ENCODE measurements around the gene ORMDL2.

Gene ORMDL2

GRCh38 chr12:55827806-55828205, 10.0 kb downstream of the ORMDL2 start:
- H3K27ac ChIP-seq (ENCODE audit: low read depth, low read length), result peak overlapping the region; percentile 78
- no peaks in the 10 kb centered on the region for H4K20me1 ChIP-seq (ENCODE audit: control insufficient read depth, insufficient read depth, low read depth, low read length)
- H3K79me2 ChIP-seq (ENCODE audit: control insufficient read depth, low read length), result peaks cover 74% of the 10 kb centered on the region
- peaks cover 60% of the 10 kb centered on the region for H3K36me3 ChIP-seq (ENCODE audit: control insufficient read depth, low read length)
- H3K27me3 ChIP-seq (ENCODE audit: control insufficient read depth, low read length), result no peaks in the 10 kb centered on the region
- no peaks in the 10 kb centered on the region for H3K9me2 ChIP-seq (replicated peaks; ENCODE audit: control insufficient read depth, low read length)
- peak overlapping the region; percentile 96 for H3K4me3 ChIP-seq (ENCODE audit: low read length)
- TF ChIP-seq CTCF (IDR thresholded peaks at IDR 0.05; ENCODE audit: low read depth, low read length, poor library complexity, severe bottlenecking) (no peak), EZH2phosphoT487 (IDR thresholded peaks at IDR 0.05; ENCODE audit: borderline replicate concordance, low read length) (no peak)
- peak overlapping the region; percentile 93 for H3K4me2 ChIP-seq (ENCODE audit: low read length)
- no peaks in the 10 kb centered on the region for H3K9me3 ChIP-seq (ENCODE audit: control insufficient read depth, insufficient read depth, low read length)
- H3K4me1 ChIP-seq (ENCODE audit: control insufficient read depth, low read length), result peaks cover 48% of the 10 kb centered on the region
- peaks cover 34% of the 10 kb centered on the region for H3F3A ChIP-seq (ENCODE audit: control insufficient read depth, insufficient read depth)

- Histone ChIP-seq H3K4me2 (ENCODE audit: low read length) (peak overlapping the region; percentile 93), H4K20me1 (ENCODE audit: control insufficient read depth, insufficient read depth, low read depth, low read length) (no peaks in the 10 kb centered on the region), H3K27me3 (ENCODE audit: control insufficient read depth, low read length) (no peaks in the 10 kb centered on the region), H3K27ac (ENCODE audit: low read depth, low read length) (peak overlapping the region; percentile 78), H3K36me3 (ENCODE audit: control insufficient read depth, low read length) (peaks cover 55% of the 10 kb centered on the region), H3K4me1 (ENCODE audit: control insufficient read depth, low read length) (peaks cover 48% of the 10 kb centered on the region), H3K9me2 (replicated peaks; ENCODE audit: control insufficient read depth, low read length) (no peaks in the 10 kb centered on the region), H3K9me3 (ENCODE audit: control insufficient read depth, insufficient read depth, low read length) (no peaks in the 10 kb centered on the region), H3K4me3 (ENCODE audit: low read length) (peak overlapping the region; percentile 96), H3K79me2 (ENCODE audit: control insufficient read depth, low read length) (peaks cover 69% of the 10 kb centered on the region), H3F3A (ENCODE audit: control insufficient read depth, insufficient read depth) (peaks cover 29% of the 10 kb centered on the region)
- TF ChIP-seq EZH2phosphoT487 (IDR thresholded peaks at IDR 0.05; ENCODE audit: borderline replicate concordance, low read length) (no peak), CTCF (IDR thresholded peaks at IDR 0.05; ENCODE audit: low read depth, low read length, poor library complexity, severe bottlenecking) (no peak)
Observed at GRCh38 chr12:55828357-55828756, 10.5 kb downstream of the ORMDL2 start.

- Histone ChIP-seq H3K9me2 (replicated peaks; ENCODE audit: control insufficient read depth, low read length) (no peaks in the 10 kb centered on the region), H3K4me2 (ENCODE audit: low read length) (peak overlapping the region; percentile 87), H3K4me1 (ENCODE audit: control insufficient read depth, low read length) (peaks cover 35% of the 10 kb centered on the region), H3K4me3 (ENCODE audit: low read length) (peak overlapping the region; percentile 96), H3K36me3 (ENCODE audit: control insufficient read depth, low read length) (peaks cover 38% of the 10 kb centered on the region), H3K79me2 (ENCODE audit: control insufficient read depth, low read length) (peaks cover 55% of the 10 kb centered on the region), H3K27me3 (ENCODE audit: control insufficient read depth, low read length) (no peaks in the 10 kb centered on the region), H4K20me1 (ENCODE audit: control insufficient read depth, insufficient read depth, low read depth, low read length) (no peaks in the 10 kb centered on the region), H3K9me3 (ENCODE audit: control insufficient read depth, insufficient read depth, low read length) (no peaks in the 10 kb centered on the region), H3K27ac (ENCODE audit: low read depth, low read length) (peak overlapping the region; percentile 78), H3F3A (ENCODE audit: control insufficient read depth, insufficient read depth) (peaks cover 13% of the 10 kb centered on the region)
- no peak for TF ChIP-seq CTCF (IDR thresholded peaks at IDR 0.05; ENCODE audit: low read depth, low read length, poor library complexity, severe bottlenecking)
- no peak for TF ChIP-seq EZH2phosphoT487 (IDR thresholded peaks at IDR 0.05; ENCODE audit: borderline replicate concordance, low read length)
Observed at GRCh38 chr12:55829967-55830600, 12.2 kb downstream of the ORMDL2 start.

Data from DOHH2 (cell line).